Activated T-helper 17 cell treated with anti-CD3 and anti-CD28 coated beads, Interleukin-2, amount 50 U/mL, for 72 hours (primary cell): ENCODE data around the gene KCNN3. TPM values are rescaled to one million over a fixed set of nuclear protein-coding genes. Genes with fewer than 3 reads are reported as not detected.

Source experiments
- ATAC-seq: fragments of 150-1000 bp; cut with Tn5 transposase; replicated peaks from 2 replicates; pipeline ENCODE4 v1.10.0; 2021; ENCODE audit warnings: mild to moderate bottlenecking, moderate library complexity
- H3K27ac Mint-ChIP-seq: one replicate; pipeline ENCODE4 v1.8.0; 2022; ENCODE audit warnings: mixed read lengths
- H3K27me3 Mint-ChIP-seq: one replicate; pipeline ENCODE4 v1.8.0; 2022; ENCODE audit warnings: mixed read lengths
- H3K36me3 Mint-ChIP-seq: one replicate; pipeline ENCODE4 v1.8.0; 2022; ENCODE audit warnings: low read depth, mild to moderate bottlenecking, mixed read lengths
- H3K4me1 Mint-ChIP-seq: one replicate; pipeline ENCODE4 v1.8.0; 2022; ENCODE audit warnings: mixed read lengths
- H3K4me3 Mint-ChIP-seq: one replicate; pipeline ENCODE4 v1.8.0; 2022; ENCODE audit warnings: mild to moderate bottlenecking, mixed read lengths
- H3K9me3 Mint-ChIP-seq: one replicate; pipeline ENCODE4 v1.8.0; 2022; ENCODE audit warnings: mixed read lengths
- total RNA-seq, 2 donors: library from RNA; stranded (reverse); gene quantifications; one replicate each; pipeline ENCODE4 v1.2.3, GENCODE V29; 2022

The KCNN3 gene
- total RNA-seq, 2 donors from 2014 or later, result 0.11 to 0.37 TPM

DNA sequence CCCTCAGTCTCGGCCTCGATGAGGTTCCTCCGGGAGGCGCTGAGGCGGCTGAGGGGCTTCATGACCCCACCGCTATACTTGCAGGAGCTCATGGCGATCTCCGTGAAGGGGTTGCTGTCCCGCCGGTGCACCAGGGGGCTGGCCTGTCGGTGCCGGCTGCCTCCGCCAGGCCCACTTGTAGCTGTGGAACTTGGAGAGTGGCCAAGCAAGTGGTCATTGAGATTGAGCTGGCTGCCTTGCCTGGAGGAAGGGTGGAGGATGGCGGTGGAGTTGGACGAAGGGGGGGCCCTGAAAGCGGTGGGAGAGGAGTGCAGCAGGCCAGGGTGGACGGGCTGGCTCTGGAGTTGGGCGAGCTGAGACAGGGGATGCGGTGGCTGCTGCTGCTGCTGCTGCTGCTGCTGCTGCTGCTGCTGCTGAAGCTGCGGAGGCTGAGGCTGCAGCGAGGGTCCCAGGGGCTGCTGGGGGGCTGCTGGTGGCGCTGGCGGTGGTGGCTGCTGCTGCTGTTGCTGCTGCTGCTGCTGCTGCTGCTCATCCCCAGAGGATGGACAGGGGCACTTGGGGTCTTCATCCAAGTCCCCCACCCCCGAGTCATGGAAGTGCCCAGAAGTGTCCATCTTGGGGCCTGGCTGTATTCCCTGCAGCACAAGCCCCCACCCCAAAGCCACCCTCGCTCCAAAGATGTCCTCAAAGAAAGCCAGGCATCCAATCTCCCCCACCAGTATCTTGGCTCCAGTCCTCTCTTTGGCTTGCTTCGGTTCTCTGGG lies 548 bp downstream of the KCNN3 start:
- peaks cover 28% of the 10 kb centered on the region for H3K4me1 Mint-ChIP-seq
- peaks cover 59% of the 10 kb centered on the region for H3K27me3 Mint-ChIP-seq
- H3K27ac Mint-ChIP-seq, result no peak overlapping the region
- no peaks in the 10 kb centered on the region for H3K9me3 Mint-ChIP-seq
- H3K4me3 Mint-ChIP-seq, result no peak overlapping the region
- ATAC-seq, result no peak
- no peaks in the 10 kb centered on the region for H3K36me3 Mint-ChIP-seq

GRCh38 chr1:154867841-154868605 lies 2.1 kb downstream of the KCNN3 start:
- no peak for ATAC-seq
- Mint-ChIP-seq H3K9me3 (no peaks in the 10 kb centered on the region), H3K4me1 (peaks cover 30% of the 10 kb centered on the region), H3K4me3 (no peak overlapping the region), H3K27me3 (peaks cover 55% of the 10 kb centered on the region), H3K36me3 (no peaks in the 10 kb centered on the region), H3K27ac (no peak overlapping the region)

DNA sequence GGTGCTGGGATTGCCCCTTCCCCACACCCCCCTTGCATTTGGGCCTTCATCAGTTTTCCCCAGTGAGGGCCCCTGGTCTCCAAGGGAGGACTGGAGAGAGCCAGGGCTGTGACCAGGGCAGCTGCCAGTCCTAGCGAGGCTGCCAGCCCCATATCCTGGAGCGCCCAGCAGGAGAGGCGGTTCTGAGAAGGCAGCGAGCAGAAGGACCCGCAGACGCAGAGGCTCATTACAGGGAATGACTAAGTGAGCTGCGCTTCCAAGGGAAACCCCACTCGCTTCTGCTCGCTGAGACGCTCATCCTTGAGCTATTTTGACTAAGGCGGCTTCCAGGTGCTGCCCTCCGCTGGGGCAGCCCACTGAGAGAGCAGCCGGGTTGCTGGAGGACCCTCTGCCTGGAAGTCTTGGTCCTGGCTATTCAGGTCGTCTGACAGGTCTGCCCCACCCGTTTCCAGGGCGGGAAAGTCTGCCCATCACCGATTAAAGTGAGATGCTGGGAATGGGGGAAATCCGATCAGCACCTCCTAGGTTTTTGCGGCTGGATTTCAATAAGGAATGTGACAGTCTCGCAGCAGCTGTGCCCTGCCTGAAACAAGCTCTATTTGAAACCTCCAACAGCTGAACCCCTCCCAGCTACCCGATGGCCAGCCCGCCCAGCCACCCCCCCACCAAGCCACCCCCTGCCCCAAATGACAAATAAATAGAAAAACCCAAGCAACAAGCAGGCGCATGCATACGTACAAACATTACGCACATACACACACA lies 2.8 kb downstream of the KCNN3 start:
- Mint-ChIP-seq H3K27ac (no peak overlapping the region), H3K36me3 (no peaks in the 10 kb centered on the region), H3K27me3 (peaks cover 51% of the 10 kb centered on the region), H3K4me3 (no peak overlapping the region), H3K9me3 (no peaks in the 10 kb centered on the region), H3K4me1 (peaks cover 30% of the 10 kb centered on the region)
- peak; percentile 76 for ATAC-seq

DNA sequence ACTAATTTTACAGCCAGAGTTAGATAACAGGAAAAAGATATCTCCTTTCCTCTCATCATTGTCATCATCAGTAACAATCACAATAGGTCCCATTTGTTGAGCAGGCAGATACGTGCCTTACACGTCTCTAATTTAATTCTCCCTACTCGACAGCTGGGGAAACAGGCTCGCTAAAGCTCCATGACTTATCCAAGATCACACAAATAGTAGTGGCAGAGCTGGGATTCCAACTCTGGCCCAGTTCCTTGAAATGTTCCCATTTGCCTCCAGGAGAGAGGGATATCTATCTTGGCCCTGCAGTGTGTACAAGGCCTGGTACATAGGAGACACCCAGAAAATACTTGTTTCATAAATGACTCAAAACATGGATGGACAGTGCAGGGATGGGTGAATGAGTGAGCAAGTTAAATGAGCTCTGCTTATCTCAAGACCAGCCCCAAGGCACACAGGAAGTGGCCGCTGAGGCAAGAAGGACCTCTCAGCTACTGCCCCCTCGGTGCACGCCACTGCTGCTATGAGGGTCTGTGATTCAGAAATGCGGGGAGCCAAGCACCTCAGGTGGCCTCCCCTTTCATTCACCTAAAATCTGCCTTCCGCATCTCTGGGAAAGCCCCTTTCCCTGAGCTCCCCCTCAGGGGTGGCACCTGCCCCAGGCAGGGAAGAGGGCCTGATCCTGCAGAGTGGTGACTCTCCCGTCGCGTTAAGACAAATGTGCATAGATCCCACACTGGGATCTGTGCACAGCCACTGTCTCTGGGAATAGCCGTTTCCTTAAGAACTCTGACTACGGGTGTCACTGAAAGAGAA lies 3.6 kb downstream of the KCNN3 start:
- Mint-ChIP-seq H3K27ac (peak overlapping the region; percentile 37), H3K27me3 (peaks cover 52% of the 10 kb centered on the region), H3K4me1 (peaks cover 34% of the 10 kb centered on the region), H3K9me3 (no peaks in the 10 kb centered on the region), H3K36me3 (no peaks in the 10 kb centered on the region), H3K4me3 (no peak overlapping the region)
- ATAC-seq, result peak; percentile 25

GRCh38 chr1:154865442-154866256 lies 4.4 kb downstream of the KCNN3 start:
- H3K9me3 Mint-ChIP-seq, result no peaks in the 10 kb centered on the region
- peak overlapping the region; percentile 37 for H3K27ac Mint-ChIP-seq
- no peaks in the 10 kb centered on the region for H3K36me3 Mint-ChIP-seq
- no peak overlapping the region for H3K4me3 Mint-ChIP-seq
- peaks cover 50% of the 10 kb centered on the region for H3K27me3 Mint-ChIP-seq
- H3K4me1 Mint-ChIP-seq, result peaks cover 30% of the 10 kb centered on the region
- ATAC-seq, result no peak

- no peaks in the 10 kb centered on the region for H3K9me3 Mint-ChIP-seq
- peak overlapping the region; percentile 43 for H3K4me3 Mint-ChIP-seq
- peaks cover 38% of the 10 kb centered on the region for H3K4me1 Mint-ChIP-seq
- no peaks in the 10 kb centered on the region for H3K36me3 Mint-ChIP-seq
- no peak for ATAC-seq
- H3K27ac Mint-ChIP-seq, result peak overlapping the region; percentile 8
- peaks cover 43% of the 10 kb centered on the region for H3K27me3 Mint-ChIP-seq
Observed at GRCh38 chr1:154864189-154864975, 5.7 kb downstream of the KCNN3 start.

- Mint-ChIP-seq H3K9me3 (no peaks in the 10 kb centered on the region), H3K27me3 (peaks cover 35% of the 10 kb centered on the region), H3K4me3 (peak overlapping the region; percentile 43), H3K4me1 (peaks cover 34% of the 10 kb centered on the region), H3K27ac (peak overlapping the region; percentile 47), H3K36me3 (no peaks in the 10 kb centered on the region)
- ATAC-seq, result peak; percentile 57
Observed at GRCh38 chr1:154863315-154864174, 6.5 kb downstream of the KCNN3 start.

DNA sequence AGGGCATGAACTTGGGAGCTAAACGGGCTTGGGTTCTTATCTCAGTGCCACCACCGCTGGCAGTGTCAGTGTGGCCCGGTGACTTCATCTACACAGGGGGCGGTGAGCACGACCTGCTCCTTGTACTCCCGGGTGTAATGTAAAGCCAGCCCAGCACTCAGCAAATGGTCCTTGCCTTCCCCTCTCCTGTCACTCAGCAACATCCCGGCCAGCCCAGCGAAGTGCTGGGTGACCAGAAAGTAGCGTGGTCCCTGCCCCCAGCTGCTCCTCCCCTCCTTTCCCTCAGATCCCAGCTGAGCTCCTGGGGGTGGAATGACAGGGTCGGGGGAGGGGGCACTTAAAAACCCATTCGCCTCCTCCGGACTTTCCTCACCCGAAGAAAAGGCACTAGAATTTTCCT lies 7.2 kb downstream of the KCNN3 start:
- Mint-ChIP-seq H3K9me3 (no peaks in the 10 kb centered on the region), H3K27ac (peak overlapping the region; percentile 47), H3K27me3 (peaks cover 30% of the 10 kb centered on the region), H3K4me3 (peak overlapping the region; percentile 43), H3K36me3 (no peaks in the 10 kb centered on the region), H3K4me1 (peaks cover 37% of the 10 kb centered on the region)
- ATAC-seq, result no peak

DNA sequence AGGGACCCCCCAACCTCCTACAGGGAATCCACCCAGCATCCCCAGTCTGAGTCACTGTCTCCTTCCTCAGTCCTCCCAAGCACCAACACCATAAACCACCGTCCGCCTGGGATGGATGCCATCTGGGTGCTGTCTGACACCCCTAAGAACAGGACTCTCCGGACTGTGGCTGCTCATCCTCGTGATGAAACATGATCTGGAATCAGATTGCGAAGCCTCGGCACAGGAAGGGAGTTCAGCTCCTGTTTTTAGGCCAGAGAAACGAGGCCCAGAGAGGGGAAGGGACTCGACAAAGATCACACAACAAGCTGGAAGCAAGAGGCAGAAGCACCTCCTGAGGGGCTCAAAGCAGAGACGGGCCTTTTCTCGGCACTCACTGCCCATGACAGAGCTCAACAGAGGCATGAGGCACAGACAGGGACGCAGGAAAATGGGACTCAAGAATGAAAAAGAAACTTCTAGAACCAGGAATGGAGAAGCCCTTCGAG lies 8.4 kb downstream of the KCNN3 start:
- peak overlapping the region; percentile 43 for H3K4me3 Mint-ChIP-seq
- H3K9me3 Mint-ChIP-seq, result no peaks in the 10 kb centered on the region
- no peak for ATAC-seq
- no peaks in the 10 kb centered on the region for H3K36me3 Mint-ChIP-seq
- peaks cover 43% of the 10 kb centered on the region for H3K4me1 Mint-ChIP-seq
- H3K27ac Mint-ChIP-seq, result peak overlapping the region; percentile 50
- H3K27me3 Mint-ChIP-seq, result peaks cover 31% of the 10 kb centered on the region

DNA sequence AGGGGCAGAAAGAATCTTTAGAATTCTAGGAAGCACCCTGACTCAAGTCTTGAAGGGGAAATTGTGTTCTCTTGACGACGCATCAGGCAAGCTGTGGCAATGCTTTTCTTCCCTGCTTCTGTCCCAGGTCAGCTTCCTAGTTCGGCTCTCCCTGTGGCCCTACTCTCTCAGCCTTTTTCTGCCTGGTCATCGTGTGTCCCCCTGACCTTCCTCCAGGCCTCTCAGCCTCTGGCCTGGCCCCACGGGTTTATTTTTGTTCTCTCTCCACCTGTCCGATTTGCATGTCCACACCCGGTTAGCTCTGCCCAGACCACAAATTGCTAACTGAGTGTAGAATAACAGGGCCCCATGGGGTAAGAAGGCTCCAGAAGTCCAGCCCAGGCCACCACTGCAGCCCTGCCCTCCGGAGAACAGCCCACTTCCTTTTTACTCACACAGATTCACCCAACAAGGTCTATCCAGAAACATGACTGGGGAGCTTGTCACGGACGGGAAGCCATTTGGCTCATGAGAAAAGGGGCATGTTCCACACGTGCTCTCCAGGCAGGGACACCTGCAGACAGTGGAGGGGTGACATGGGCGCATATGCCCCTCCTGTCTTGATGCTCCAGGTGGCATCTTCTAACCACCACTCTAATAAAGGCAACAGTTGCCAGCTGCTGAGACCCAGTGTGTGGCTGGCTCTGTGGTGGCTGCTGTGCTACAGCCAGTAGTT lies 9.8 kb downstream of the KCNN3 start:
- ATAC-seq, result peak; percentile 12
- Mint-ChIP-seq H3K36me3 (no peaks in the 10 kb centered on the region), H3K9me3 (no peaks in the 10 kb centered on the region), H3K27ac (peak overlapping the region; percentile 32), H3K4me1 (peaks cover 38% of the 10 kb centered on the region), H3K27me3 (peaks cover 27% of the 10 kb centered on the region), H3K4me3 (peak overlapping the region; percentile 55)

- ATAC-seq, result peak; percentile 58
- H3K27ac Mint-ChIP-seq, result peak overlapping the region; percentile 32
- peaks cover 38% of the 10 kb centered on the region for H3K4me1 Mint-ChIP-seq
- H3K27me3 Mint-ChIP-seq, result peaks cover 27% of the 10 kb centered on the region
- H3K4me3 Mint-ChIP-seq, result peak overlapping the region; percentile 55
- no peaks in the 10 kb centered on the region for H3K9me3 Mint-ChIP-seq
- H3K36me3 Mint-ChIP-seq, result no peaks in the 10 kb centered on the region
Observed at GRCh38 chr1:154859786-154860155, 10.3 kb downstream of the KCNN3 start.
